PC-3 (cell line): ENCODE measurements around the gene ITGA4. TPM values are rescaled to one million over a fixed set of nuclear protein-coding genes. Genes with fewer than 3 reads are reported as not detected.

ENCODE experiments used
- ATAC-seq: fragments of 200-7000 bp; cut with Tn5 transposase; 2 replicates; pipeline ENCODE4 v1.9.1; 2020; ENCODE audit warnings: mild to moderate bottlenecking, moderate library complexity
- BruUV-seq: library from RNA; stranded (reverse); fragments of 400-500 nt; replicated peaks from 2 replicates; lab custom pipeline; 2021; lab: Mats Ljungman, UMichigan
- CTCF ChIA-PET: fragments of 300-600 bp; sonication (Branson Sonifier 250); formaldehyde crosslinking; loops from one replicate; lab custom pipeline; 2022; ENCODE audit warnings: antibody characterized with exemption; lab: Charles Lee
- POLR2A ChIA-PET: fragments of 300-600 bp; sonication (Branson Sonifier 250); formaldehyde crosslinking; loops from one replicate; lab custom pipeline; 2022; ENCODE audit warnings: antibody characterized with exemption; ENCODE audit not compliant: unreplicated experiment; lab: Charles Lee
- DNase-seq: peaks from one replicate; pipeline ENCODE4 v3.0.0-alpha.2; 2015
- H2AFZ ChIP-seq: fragments of 300-600 bp; sonication (generic); 2 replicates; pipeline ENCODE4 v1.6.0; 2016; ENCODE audit warnings: antibody characterized with exemption, low read length
- H3F3A ChIP-seq: fragments of 300-600 bp; sonication (generic); one replicate; pipeline ENCODE4 v1.6.0; 2017; ENCODE audit warnings: antibody characterized with exemption, low read length, control low read depth, mild to moderate bottlenecking; ENCODE audit not compliant: unreplicated experiment
- H3K27ac ChIP-seq: fragments of 300-600 bp; sonication (generic); 2 replicates; pipeline ENCODE4 v1.5.1; 2016; ENCODE audit warnings: mild to moderate bottlenecking, low read length
- H3K27me3 ChIP-seq: fragments of 300-600 bp; sonication (generic); 2 replicates; pipeline ENCODE4 v1.6.1; 2016; ENCODE audit warnings: low read length, mixed read lengths
- H3K36me3 ChIP-seq: fragments of 300-600 bp; sonication (generic); 2 replicates; pipeline ENCODE4 v1.6.1; 2016; ENCODE audit warnings: low read depth, mixed run types, low read length, mixed read lengths
- H3K4me1 ChIP-seq: fragments of 300-600 bp; sonication (generic); 2 replicates; pipeline ENCODE4 v1.5.1; 2016; ENCODE audit warnings: low read length; ENCODE audit not compliant: insufficient read depth
- H3K4me2 ChIP-seq: fragments of 300-600 bp; sonication (generic); 2 replicates; pipeline ENCODE4 v1.6.0; 2016; ENCODE audit warnings: low read length
- H3K4me3 ChIP-seq: fragments of 300-600 bp; sonication (generic); 2 replicates; pipeline ENCODE4 v1.5.1; 2016; ENCODE audit warnings: mild to moderate bottlenecking, low read length, mixed read lengths
- H3K79me2 ChIP-seq: fragments of 300-600 bp; sonication (generic); 2 replicates; pipeline ENCODE4 v1.6.1; 2017; ENCODE audit warnings: low read length, mixed read lengths
- H3K9ac ChIP-seq: fragments of 300-600 bp; sonication (generic); 2 replicates; pipeline ENCODE4 v1.6.0; 2016; ENCODE audit warnings: mild to moderate bottlenecking, low read length
- H3K9me2 ChIP-seq: fragments of 300-600 bp; sonication (generic); replicated peaks from 2 replicates; pipeline ENCODE4 v1.6.1; 2016; ENCODE audit warnings: mixed run types, low read length, mixed read lengths
- H3K9me3 ChIP-seq: fragments of 300-600 bp; sonication (generic); 2 replicates; pipeline ENCODE4 v1.6.1; 2016; ENCODE audit warnings: low read length, mixed read lengths
- H4K20me1 ChIP-seq: fragments of 300-600 bp; sonication (generic); 2 replicates; pipeline ENCODE4 v1.6.1; 2016; ENCODE audit warnings: low read length, mixed read lengths
- CTCF ChIP-seq: fragments of 300-600 bp; sonication (generic); conservative IDR thresholded peaks from 2 replicates; pipeline ENCODE4 v1.5.1; 2017; ENCODE audit warnings: antibody characterized with exemption, low read depth, mild to moderate bottlenecking, low read length
- EZH2 ChIP-seq: fragments of 300-600 bp; sonication (generic); IDR thresholded peaks from one replicate; pipeline ENCODE4 v1.6.1; 2017; ENCODE audit warnings: antibody characterized with exemption, mild to moderate bottlenecking, low read length; ENCODE audit not compliant: unreplicated experiment
- EZH2phosphoT487 ChIP-seq: fragments of 300-600 bp; sonication (generic); IDR thresholded peaks from 2 replicates; pipeline ENCODE4 v1.6.1; 2018; ENCODE audit warnings: mild to moderate bottlenecking, antibody characterized with exemption, low read length, borderline replicate concordance
- intact Hi-C: fragments of 100-400 bp; cut with micrococcal nuclease; formaldehyde crosslinking; loops from 2 replicates; pipeline ENCODE4 v1.9.0; 2023
- total RNA-seq: library from RNA; depleted of rRNA; stranded (reverse); fragments of >200 nt; gene quantifications from 2 replicates; pipeline ENCODE4 v1.2.3, GENCODE V29; 2014

The ITGA4 gene
- total RNA-seq, 1 experiment from 2014 or later = 1.0 TPM

GRCh38 chr2:181472990-181473389 is 15.8 kb downstream of the ITGA4 start:
- no TSS peak for BruUV-seq
- Histone ChIP-seq H3F3A (no peaks in the 10 kb centered on the region), H3K9me2 (no peaks in the 10 kb centered on the region), H3K9ac (no peak overlapping the region), H3K79me2 (no peaks in the 10 kb centered on the region), H3K27me3 (no peaks in the 10 kb centered on the region), H4K20me1 (no peaks in the 10 kb centered on the region), H3K4me1 (peaks cover 18% of the 10 kb centered on the region), H3K9me3 (no peaks in the 10 kb centered on the region), H3K36me3 (no peaks in the 10 kb centered on the region), H3K27ac (no peak overlapping the region), H2AFZ (no peak overlapping the region), H3K4me2 (no peak overlapping the region), H3K4me3 (no peak overlapping the region)
- ChIA-PET POLR2A (no interaction called here), CTCF (no interaction called here)
- TF ChIP-seq CTCF (no peak), EZH2 (no peak), EZH2phosphoT487 (no peak)
- intact Hi-C loops = loop anchor here (5.0 kb wide), 1 partner anchor 79 kb away; no protein-coding TSS in a partner anchor
- ATAC-seq (no peak), DNase-seq (no peak)

- Histone ChIP-seq H3K36me3 (no peaks in the 10 kb centered on the region), H3K9ac (no peak overlapping the region), H2AFZ (no peak overlapping the region), H3F3A (no peaks in the 10 kb centered on the region), H3K4me3 (no peak overlapping the region), H3K9me2 (no peaks in the 10 kb centered on the region), H3K27me3 (no peaks in the 10 kb centered on the region), H3K27ac (no peak overlapping the region), H3K79me2 (no peaks in the 10 kb centered on the region), H4K20me1 (no peaks in the 10 kb centered on the region), H3K4me2 (no peak overlapping the region), H3K9me3 (no peaks in the 10 kb centered on the region), H3K4me1 (peaks cover 18% of the 10 kb centered on the region)
- DNase-seq = peak; percentile 10
- no peak for ATAC-seq
- ChIA-PET POLR2A (no interaction called here), CTCF (no interaction called here)
- TF ChIP-seq EZH2 (no peak), EZH2phosphoT487 (no peak), CTCF (no peak)
- intact Hi-C loops = loop anchor here (5.0 kb wide), 1 partner anchor 78 kb away; no protein-coding TSS in a partner anchor
- no TSS peak for BruUV-seq
Observed at GRCh38 chr2:181474222-181474881, 17.2 kb downstream of the ITGA4 start.

- no peak overlapping the region for H3K4me3 ChIP-seq
- H3K4me2 ChIP-seq = no peak overlapping the region
- no peaks in the 10 kb centered on the region for H4K20me1 ChIP-seq
- no peak overlapping the region for H2AFZ ChIP-seq
- no peaks in the 10 kb centered on the region for H3K4me1 ChIP-seq
- no peaks in the 10 kb centered on the region for H3K9me2 ChIP-seq
- no peaks in the 10 kb centered on the region for H3F3A ChIP-seq
- no peaks in the 10 kb centered on the region for H3K9me3 ChIP-seq
- no peak for TF ChIP-seq EZH2
- TF ChIP-seq EZH2phosphoT487 = no peak
- TF ChIP-seq CTCF = no peak
- no peaks in the 10 kb centered on the region for H3K36me3 ChIP-seq
- H3K27ac ChIP-seq = no peak overlapping the region
- CTCF ChIA-PET = no interaction called here
- BruUV-seq = no TSS peak
- POLR2A ChIA-PET = no interaction called here
- ATAC-seq = no peak
- intact Hi-C loops = no loop called here
- H3K9ac ChIP-seq = no peak overlapping the region
- no peak for DNase-seq
- H3K27me3 ChIP-seq = no peaks in the 10 kb centered on the region
- H3K79me2 ChIP-seq = no peaks in the 10 kb centered on the region
Observed at GRCh38 chr2:181483211-181483610, 26.0 kb downstream of the ITGA4 start.
